GM19455 (cell line): Measurements from ENCODE around the gene EML6.
"Not testable (repeated sequence)": the region's sequence is repeated elsewhere in the genome, so short reads cannot be mapped to it uniquely, and the experiment has no call there.

Experiments
- ATAC-seq: cut with Tn5 transposase; IDR thresholded peaks from one replicate; pipeline ENCODE4 v1.9.1; 2021; ENCODE audit not compliant: unreplicated experiment

The EML6 gene

GRCh38 chr2:54723131-54723995 is at the start of gene EML6:
Gene EML6 (plus strand): TSS chr2:54723662. CDS start chr2:54725062, 1,400 bp downstream.
- ATAC-seq: peak; percentile 99

- no peak for ATAC-seq
These were observed 48.2 kb upstream of the EML6 start for GRCh38 chr2:54675281-54675680.

GRCh38 chr2:54675738-54676137 is 47.7 kb upstream of the EML6 start:
- no peak for ATAC-seq

- no peak for ATAC-seq
These were observed 46.8 kb upstream of the EML6 start for GRCh38 chr2:54676656-54677055.

DNA sequence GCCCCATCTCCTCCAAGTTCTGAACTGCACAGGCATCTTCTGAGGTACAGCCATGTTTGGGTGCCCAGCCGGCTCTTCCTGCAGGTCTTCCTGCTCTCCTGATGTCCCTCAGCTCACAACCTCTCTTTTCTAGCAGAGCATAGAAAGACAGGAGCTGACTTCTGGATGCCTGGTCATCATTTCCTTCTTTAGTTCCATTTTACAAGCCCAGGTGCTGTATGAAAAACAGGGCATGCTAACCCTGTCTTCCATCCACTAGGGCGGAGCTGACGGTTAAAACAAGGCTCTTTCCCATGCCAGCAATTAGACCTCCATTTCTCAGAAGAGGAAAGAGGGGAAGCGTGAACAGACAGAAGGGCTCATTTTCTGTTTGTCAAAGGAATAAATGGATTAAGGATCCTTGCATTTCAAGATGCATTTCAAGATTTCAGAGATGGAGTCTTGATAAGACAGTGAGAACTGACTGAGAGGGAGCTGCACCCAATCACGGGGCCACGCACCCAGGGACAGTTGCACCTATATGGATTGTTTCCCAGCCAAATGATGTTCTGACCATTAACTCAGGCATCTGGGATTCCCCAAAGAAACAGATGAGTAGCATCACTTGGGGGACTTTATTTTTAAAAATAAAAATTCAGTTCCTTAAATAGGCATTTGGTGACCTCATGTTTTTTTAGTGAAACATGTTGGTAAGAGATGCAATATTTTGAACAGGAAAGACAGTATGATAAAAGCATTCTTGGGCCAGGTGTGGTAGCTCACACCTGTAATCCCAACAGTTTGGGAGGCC is 45.8 kb upstream of the EML6 start:
- no peak for ATAC-seq

- ATAC-seq: no peak
These were observed 44.7 kb upstream of the EML6 start for GRCh38 chr2:54678719-54679118.

GRCh38 chr2:54680397-54681041 is 42.9 kb upstream of the EML6 start:
- ATAC-seq: peak; percentile 60

DNA sequence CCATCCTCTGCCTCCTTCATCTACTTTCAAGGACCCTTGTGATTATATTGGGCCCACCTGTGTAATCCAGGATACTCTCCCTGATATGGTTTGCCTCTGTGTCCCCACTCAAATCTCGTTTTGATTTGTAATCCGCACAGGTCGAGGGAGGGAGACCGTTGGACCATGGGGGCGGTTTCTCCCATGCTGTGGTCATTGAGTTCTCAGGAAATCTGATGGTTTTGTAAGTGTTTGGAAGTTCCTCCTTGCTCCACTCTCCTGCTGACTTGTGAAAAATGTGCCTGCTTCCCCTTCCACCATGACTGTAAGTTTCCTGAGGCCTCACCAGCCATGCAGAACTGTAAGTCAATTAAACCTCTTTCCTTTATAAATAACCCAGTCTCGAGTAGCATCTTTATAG is 42.0 kb upstream of the EML6 start:
- no peak for ATAC-seq

GRCh38 chr2:54683596-54683995 is 39.9 kb upstream of the EML6 start:
- ATAC-seq: no peak

DNA sequence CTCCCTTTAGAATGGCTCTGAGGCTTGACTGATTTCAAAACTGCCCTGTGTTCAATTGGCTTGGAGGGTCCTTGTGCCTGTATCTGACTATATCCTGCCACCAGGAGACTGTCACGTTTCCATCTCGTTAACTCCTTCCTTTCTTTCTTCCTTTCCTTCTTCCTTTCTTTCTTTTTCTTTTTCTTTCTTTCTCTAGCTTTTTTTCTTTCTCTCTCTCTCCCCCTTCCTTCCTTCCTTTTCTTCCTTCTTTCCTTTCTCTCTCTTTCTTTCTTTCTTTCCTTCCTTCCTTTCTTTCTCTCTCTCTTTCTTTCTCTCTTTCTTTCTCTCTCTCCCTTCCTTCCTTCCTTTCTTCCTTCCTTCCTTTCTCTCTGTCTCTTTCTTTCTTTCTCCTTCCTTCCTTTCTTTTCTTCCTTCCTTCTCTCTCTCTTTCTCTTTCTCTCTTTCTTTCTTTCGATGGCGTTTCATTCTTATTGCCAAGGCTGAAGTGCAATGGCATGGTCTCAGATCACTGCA is 38.1 kb upstream of the EML6 start:
- ATAC-seq: no peak

GRCh38 chr2:54687595-54688152 is 35.8 kb upstream of the EML6 start:
- ATAC-seq: no peak

- ATAC-seq: no peak
These were observed 31.9 kb upstream of the EML6 start for GRCh38 chr2:54691445-54692135.

GRCh38 chr2:54692556-54692955 is 30.9 kb upstream of the EML6 start:
- ATAC-seq: no peak

DNA sequence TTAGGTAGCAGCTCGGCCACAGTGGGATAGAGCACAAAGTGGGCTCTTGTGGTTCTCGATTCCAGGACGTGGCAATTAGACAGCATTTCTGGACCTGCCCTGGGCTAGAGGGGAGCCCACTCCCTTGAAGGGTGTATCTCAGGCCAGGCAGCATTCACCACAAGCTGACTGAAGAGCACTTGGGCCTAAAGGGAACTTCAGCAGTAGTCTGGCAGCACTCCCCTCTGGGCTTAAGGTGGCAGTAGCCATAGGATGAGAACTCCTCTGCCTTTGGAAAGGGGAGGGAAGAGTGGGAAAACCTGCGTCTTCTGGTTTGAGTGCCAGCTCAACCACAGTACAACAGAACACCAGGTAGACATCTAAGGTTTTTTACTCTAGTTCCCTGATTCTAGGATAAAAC is 28.1 kb upstream of the EML6 start:
- no peak for ATAC-seq

DNA sequence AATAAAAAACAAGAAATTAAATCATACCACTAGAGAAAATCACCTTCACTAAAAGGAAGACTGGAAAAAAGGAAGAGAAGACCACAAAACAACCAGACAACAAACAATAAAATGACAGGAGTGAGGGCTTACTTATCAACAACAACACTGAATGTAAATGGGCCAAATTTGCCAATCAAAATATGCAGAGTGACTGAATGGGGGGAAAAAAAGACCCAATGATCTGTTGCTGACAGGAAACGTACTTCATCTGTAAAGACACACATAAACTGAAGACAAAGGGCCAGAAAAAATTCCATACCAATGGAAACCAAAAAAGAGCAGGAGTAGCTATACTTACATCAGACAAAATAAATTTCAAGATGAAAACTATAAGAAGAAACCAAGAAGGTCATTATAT is 25.5 kb upstream of the EML6 start:
- ATAC-seq: no peak

- ATAC-seq: not testable (repeated sequence)
These were observed 24.5 kb upstream of the EML6 start for GRCh38 chr2:54698926-54699325.

DNA sequence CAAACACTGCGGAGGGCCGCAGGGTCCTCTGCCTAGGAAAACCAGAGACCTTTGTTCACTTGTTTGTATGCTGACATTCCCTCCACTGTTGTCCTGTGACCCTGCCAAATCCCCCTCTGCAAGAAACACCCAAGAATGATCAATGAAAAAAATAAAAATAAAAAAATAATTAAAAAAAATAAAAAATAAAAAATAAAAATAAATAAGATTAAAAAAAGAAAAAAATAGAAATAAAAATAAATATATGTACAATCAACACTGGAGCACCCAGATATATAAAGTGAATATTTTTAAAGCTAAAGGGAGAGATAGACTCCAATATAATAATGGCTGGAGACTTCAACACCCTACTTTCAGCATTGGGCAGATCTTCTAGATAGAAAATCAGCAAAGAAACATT is 23.8 kb upstream of the EML6 start:
- no peak for ATAC-seq

- no peak for ATAC-seq
These were observed 22.4 kb upstream of the EML6 start for GRCh38 chr2:54701029-54701428.

DNA sequence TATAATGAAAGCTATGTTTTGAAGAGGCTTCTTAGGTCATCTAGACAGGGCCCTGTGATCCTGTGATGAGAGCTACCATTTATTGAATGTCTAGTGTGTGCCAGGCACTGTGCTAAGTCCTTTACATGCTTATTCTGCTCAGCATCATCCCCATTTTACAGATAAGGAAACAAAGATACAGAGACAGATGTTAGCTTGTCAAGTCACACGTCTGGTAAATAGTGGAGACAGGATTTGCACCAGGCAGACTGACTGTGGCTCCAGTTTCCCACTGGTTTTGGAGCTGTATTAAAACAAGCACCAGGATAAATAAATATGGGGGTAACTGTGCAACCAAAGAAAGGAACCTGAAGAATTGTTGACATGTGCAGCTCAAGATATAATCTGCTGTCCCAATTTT is 19.2 kb upstream of the EML6 start:
- no peak for ATAC-seq
